Dermis blood vessel endothelial cell (primary cell): ENCODE measurements around the gene NXPH4. TPM values are rescaled to one million over a fixed set of nuclear protein-coding genes. Genes with fewer than 3 reads are reported as not detected.

Source experiments
- DNase-seq: peaks from one replicate; pipeline ENCODE4 v3.0.0; 2010
- total RNA-seq: library from RNA; depleted of rRNA; stranded (reverse); fragments of >200 nt; gene quantifications from 2 replicates; pipeline ENCODE4 v1.2.3, GENCODE V29; 2014

NXPH4 gene
- total RNA-seq, 1 donor from 2014 or later = 0.51 TPM

- DNase-seq = no peak
These were observed 32.5 kb upstream of the NXPH4 start for GRCh38 chr12:57183939-57184725.

DNA sequence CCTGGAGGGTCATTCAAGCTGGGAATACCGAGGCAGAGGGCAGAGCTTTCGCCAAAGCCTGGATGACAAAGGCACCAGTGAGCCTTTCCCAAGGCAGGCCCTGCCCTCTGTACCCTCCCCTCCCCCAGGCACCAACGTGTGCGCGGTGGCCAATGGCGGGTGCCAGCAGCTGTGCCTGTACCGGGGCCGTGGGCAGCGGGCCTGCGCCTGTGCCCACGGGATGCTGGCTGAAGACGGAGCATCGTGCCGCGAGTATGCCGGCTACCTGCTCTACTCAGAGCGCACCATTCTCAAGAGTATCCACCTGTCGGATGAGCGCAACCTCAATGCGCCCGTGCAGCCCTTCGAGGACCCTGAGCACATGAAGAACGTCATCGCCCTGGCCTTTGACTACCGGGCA lies 31.2 kb upstream of the NXPH4 start:
- DNase-seq = no peak

DNA sequence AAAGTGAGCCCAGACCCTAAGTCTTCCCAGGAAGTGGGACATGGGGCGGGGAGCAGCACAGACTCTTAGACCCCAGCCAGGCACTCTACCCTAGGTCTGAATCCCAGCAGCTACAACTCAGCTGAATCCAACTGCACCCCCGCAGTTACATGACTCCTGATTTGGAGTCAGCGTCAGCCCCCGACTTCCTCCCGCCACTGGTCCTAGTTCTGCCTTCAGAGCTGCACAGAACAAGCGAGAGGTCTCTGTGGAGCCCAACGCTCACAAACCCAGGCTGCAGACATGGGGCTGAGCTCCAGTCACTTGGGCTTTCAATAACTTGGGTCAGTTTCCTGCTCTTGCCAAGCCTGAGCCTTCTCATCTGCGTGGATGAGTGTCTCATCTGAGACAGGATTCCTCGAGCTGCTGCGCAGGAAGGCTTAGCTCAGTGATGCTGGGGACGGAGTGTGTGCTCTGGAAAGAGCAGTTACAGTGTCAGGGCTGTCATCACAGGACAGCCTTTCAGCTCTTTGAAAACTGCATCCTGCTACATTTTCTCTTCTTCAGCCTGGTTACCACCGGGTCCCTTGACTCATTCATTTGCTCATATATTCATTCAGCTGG lies 30.6 kb upstream of the NXPH4 start:
- no peak for DNase-seq

DNA sequence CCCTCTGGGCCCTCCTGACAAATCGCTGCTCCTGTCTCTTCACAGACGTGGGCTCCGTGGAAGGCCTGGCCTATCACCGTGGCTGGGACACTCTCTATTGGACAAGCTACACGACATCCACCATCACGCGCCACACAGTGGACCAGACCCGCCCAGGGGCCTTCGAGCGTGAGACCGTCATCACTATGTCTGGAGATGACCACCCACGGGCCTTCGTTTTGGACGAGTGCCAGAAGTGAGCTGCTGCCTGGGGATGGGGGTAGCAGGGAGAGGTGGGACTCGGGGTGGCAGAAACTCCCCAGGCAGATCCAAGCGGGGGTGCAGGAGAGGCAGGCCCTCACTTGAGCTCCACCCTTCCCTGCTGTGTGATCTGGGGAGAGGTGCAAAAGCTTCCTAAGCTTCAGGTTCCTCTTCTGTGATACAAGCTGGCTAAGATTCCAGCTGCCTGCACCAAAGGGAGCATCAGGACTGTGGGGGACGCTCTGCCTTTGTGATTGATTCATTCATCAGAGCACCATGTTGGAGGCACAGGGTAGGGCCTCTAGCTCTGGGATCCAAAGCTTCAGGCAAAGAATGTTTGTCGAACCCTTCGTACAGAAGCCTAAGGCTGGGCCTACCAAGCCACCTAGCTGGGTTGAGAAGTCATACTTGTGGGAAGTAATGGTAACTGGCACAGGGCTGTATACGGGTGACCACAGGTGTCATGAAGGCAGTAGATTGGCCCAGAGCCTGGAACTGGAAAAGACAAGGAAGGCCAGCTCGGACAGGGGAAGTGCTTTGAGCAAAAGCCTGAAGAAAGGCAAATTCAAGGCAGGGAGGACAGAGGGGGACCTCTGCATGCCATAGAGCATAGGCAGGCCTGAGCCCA lies 29.1 kb upstream of the NXPH4 start:
- no peak for DNase-seq

- DNase-seq = no peak
These were observed 28.5 kb upstream of the NXPH4 start for GRCh38 chr12:57188090-57188425.

DNA sequence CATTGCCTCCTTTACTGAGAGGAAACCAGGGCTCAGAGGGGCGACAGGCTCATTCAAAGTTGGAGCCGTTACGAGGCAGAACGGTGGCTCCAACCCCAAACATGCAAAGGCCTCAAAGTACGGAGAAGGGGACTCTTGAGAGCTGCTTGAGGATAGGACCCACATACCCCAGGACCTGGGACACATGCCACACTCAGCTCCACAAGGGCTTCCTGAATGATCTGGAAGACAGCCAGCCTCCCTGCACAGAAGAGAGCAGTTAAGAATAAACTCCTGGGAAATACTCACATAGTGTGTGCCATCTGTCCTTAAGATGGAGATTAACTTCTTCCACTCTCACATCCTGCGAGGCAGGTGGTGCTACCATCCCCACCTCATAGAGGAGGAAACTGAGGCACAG lies 26.6 kb upstream of the NXPH4 start:
- peak; percentile 47 for DNase-seq

DNA sequence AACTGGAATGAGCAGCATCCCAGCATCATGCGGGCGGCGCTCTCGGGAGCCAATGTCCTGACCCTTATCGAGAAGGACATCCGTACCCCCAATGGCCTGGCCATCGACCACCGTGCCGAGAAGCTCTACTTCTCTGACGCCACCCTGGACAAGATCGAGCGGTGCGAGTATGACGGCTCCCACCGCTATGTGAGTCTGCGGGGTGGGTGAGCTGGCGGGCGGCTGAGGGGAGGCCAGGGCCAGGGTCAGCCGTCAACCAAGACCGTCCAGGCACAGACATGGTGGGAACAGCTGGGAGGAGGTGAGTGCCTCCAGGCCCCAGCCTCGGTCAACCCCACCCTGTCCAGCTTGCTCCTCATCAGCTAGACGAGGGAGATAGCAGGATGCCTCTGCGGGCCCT lies 25.8 kb upstream of the NXPH4 start:
- DNase-seq = no peak

- DNase-seq = no peak
These were observed 25.2 kb upstream of the NXPH4 start for GRCh38 chr12:57191410-57191809.

DNA sequence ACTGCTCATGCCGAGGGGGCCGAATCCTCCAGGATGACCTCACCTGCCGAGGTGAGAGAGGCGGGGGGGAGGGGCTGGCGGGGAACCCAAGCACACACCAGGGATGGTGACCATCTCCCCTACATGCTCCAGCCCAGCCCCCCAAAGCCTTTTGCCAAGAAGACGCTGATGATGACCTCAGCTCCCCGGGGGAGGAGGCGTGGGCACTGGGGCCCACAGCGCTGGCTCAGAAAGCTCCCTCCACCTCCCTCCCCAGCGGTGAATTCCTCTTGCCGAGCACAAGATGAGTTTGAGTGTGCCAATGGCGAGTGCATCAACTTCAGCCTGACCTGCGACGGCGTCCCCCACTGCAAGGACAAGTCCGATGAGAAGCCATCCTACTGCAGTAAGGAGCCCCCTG lies 23.7 kb upstream of the NXPH4 start:
- no peak for DNase-seq

GRCh38 chr12:57193706-57194245 lies 22.8 kb upstream of the NXPH4 start:
- no peak for DNase-seq

DNA sequence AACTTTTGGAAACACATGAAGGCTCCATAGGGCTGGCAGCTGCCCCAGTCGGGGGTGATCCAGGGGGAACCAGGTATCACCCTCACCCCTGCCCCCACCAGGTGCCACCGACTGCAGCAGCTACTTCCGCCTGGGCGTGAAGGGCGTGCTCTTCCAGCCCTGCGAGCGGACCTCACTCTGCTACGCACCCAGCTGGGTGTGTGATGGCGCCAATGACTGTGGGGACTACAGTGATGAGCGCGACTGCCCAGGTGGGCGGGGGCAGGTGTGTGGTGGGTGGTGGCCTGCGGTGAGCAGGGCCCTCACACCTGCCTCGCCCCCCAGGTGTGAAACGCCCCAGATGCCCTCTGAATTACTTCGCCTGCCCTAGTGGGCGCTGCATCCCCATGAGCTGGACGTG lies 22.3 kb upstream of the NXPH4 start:
- DNase-seq = no peak

- DNase-seq = no peak
These were observed 21.4 kb upstream of the NXPH4 start for GRCh38 chr12:57195186-57195585.

DNA sequence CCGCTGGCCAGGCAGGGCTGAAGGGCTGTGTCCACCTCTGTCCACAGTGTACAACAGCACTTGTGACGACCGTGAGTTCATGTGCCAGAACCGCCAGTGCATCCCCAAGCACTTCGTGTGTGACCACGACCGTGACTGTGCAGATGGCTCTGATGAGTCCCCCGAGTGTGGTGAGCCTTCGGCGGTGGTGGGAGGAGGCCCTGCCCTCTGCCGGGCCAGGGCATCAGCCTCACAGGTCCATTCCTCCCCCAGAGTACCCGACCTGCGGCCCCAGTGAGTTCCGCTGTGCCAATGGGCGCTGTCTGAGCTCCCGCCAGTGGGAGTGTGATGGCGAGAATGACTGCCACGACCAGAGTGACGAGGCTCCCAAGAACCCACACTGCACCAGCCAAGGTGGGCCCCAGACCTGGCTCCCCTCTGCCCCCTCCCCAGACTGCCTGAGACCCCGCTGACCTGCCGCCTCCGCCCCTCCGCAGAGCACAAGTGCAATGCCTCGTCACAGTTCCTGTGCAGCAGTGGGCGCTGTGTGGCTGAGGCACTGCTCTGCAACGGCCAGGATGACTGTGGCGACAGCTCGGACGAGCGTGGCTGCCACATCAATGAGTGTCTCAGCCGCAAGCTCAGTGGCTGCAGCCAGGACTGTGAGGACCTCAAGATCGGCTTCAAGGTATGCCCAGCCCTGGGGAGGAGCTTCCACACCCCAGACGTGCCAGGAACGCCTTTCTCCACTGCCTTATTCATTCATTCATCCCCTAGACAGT lies 20.8 kb upstream of the NXPH4 start:
- DNase-seq = no peak

DNA sequence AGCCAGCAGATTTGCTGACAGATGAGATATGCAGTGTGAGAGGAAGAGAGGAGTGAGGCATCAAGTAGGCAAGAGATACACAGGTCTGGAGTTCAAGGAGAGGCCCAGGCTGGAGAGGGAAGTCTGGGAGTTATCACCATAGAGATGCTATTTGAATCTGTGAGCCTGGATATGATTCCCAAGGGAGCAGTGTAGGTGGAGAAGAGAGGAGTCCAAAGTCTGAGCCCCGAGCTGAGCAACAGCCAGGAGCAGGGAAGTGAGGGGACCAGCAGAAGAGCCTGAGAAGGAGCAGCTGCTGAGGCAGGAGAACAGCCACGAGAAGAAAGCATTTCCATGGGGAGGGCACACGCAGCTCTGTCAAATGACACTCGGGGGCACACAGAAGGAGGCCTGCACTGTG lies 20.2 kb upstream of the NXPH4 start:
- DNase-seq = no peak

- DNase-seq = no peak
These were observed 19.6 kb upstream of the NXPH4 start for GRCh38 chr12:57196956-57197355.

DNA sequence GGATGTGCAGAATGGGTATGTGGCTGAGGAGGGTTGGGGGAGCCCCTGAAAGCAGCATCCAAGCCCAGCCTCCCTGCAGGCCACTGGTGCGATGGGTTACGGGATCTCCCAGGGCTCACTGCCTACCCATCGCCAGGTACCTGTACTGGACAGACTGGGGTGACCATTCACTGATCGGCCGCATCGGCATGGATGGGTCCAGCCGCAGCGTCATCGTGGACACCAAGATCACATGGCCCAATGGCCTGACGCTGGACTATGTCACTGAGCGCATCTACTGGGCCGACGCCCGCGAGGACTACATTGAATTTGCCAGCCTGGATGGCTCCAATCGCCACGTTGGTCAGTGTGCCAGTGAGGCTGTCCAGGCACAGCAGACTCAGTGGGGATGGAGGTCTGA lies 18.3 kb upstream of the NXPH4 start:
- no peak for DNase-seq

- DNase-seq = no peak
These were observed 17.4 kb upstream of the NXPH4 start for GRCh38 chr12:57199191-57199590.

DNA sequence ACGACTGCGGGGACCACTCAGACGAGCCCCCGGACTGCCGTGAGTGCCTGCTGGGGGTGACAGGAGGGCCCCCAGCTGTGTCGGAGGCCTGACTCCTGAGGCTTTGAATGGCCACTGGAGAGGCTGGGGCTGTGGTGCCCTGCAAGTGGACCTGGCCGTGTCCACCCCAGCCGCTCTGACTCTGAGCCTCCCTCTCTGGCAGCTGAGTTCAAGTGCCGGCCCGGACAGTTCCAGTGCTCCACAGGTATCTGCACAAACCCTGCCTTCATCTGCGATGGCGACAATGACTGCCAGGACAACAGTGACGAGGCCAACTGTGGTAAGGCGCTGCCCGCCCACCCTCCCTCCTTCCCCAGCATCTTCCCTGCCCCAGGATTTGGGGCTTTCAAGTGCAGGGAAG lies 16.1 kb upstream of the NXPH4 start:
- no peak for DNase-seq

GRCh38 chr12:57201219-57201618 lies 15.4 kb upstream of the NXPH4 start:
- no peak for DNase-seq

GRCh38 chr12:57201631-57202030 lies 15.0 kb upstream of the NXPH4 start:
- no peak for DNase-seq

DNA sequence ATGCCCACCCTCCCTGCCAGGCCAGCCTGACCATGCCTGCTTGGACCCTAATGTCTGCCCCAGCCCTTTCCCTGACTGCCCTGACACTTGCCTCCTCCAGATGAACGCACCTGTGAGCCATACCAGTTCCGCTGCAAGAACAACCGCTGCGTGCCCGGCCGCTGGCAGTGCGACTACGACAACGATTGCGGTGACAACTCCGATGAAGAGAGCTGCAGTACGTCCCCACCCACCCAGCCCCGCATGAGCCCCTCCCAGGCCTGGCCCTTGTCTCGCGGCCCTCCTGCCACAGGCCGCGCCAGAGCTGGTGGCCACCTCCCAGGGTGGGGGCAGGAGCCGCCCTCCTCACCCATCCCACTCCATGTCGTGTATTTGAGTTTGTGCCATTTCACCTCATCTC lies 14.3 kb upstream of the NXPH4 start:
- no peak for DNase-seq

GRCh38 chr12:57203201-57203600 lies 13.4 kb upstream of the NXPH4 start:
- DNase-seq = no peak

DNA sequence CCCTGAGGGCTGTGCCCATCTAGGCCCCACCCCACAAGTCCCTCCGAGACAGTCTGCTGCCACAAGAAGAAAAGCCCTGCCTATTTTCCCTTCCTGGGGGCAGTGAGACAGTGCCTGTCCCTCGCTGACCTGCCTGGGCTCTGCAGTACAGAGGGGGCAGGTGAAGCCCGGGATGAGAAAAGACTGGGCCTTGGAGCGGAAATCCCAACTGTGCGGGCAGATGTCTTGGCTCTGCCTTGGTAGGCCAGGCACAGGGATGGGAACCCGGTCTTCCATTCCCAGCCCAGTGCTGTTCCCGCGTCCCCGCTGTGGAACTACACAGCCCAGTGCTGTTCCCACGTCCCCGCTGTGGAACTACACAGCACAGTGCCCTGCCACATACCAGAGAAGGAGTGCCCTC lies 12.8 kb upstream of the NXPH4 start:
- DNase-seq = no peak
